K562 (cell line): Measurements from ENCODE around the gene ZFAND6. TPM values are rescaled to one million over a fixed set of nuclear protein-coding genes. Genes with fewer than 3 reads are reported as not detected.

ENCODE experiments used
- BRF2 ChIP-seq: IDR thresholded peaks from 3 replicates; pipeline ENCODE4 v1.6.1; 2011; ENCODE audit warnings: borderline replicate concordance, mild to moderate bottlenecking; ENCODE audit not compliant: insufficient read length, insufficient read depth
- CBX3 ChIP-seq, 2 experiments: IDR thresholded peaks; 1 replicate in 1 of 2; 2 replicates in 1 of 2; pipeline ENCODE4 v1.6.1; 2012; ENCODE audit warnings: inconsistent platforms in 2 of 2, low read length in 2 of 2, borderline replicate concordance in 1 of 2, control low read depth in 1 of 2
- CHD2 ChIP-seq: IDR thresholded peaks from 2 replicates; pipeline ENCODE4 v1.6.1; 2011; ENCODE audit warnings: low read depth, low read length
- CSDE1 ChIP-seq, 2 experiments: fragments of 450-650 bp; IDR thresholded peaks; 2 replicates each; pipeline ENCODE4 v1.6.1; 2016; ENCODE audit warnings: mild to moderate bottlenecking in 1 of 2
- EZH2 ChIP-seq: IDR thresholded peaks from 2 replicates; pipeline ENCODE4 v1.6.1; 2012; ENCODE audit warnings: low read depth, mild to moderate bottlenecking, inconsistent platforms, low read length, borderline replicate concordance
- GATA2 ChIP-seq: sonication (generic); formaldehyde crosslinking; IDR thresholded peaks from 2 replicates; pipeline ENCODE4 v1.4.0; 2020; ENCODE audit warnings: mild to moderate bottlenecking, missing genetic modification reagents
- GTF2A2 ChIP-seq: IDR thresholded peaks from 2 replicates; pipeline ENCODE4 v1.6.1; 2016; ENCODE audit warnings: mild to moderate bottlenecking, missing genetic modification characterization, missing compliant biosample characterization
- JUND ChIP-seq, 2 experiments: IDR thresholded peaks; 2 replicates in 1 of 2; 3 replicates in 1 of 2; pipeline ENCODE4 v1.6.1; 2011; ENCODE audit warnings: borderline replicate concordance in 2 of 2, low read depth in 2 of 2, low read length in 2 of 2, improper control_type of control experiment in 1 of 2, missing biosample characterization in 1 of 2, missing genetic modification characterization in 1 of 2, missing genetic modification reagents in 1 of 2
- KAT7 ChIP-seq: sonication (generic); formaldehyde crosslinking; IDR thresholded peaks from 2 replicates; pipeline ENCODE4 v1.8.0; 2022; ENCODE audit warnings: missing genetic modification reagents, mild to moderate bottlenecking, borderline replicate concordance
- MTF1 ChIP-seq: fragments of 250-450 bp; sonication (Bioruptor Pico); IDR thresholded peaks from 2 replicates; pipeline ENCODE4 v1.9.0; 2021; ENCODE audit warnings: moderate library complexity, mild to moderate bottlenecking, inconsistent platforms, borderline replicate concordance
- NBN ChIP-seq: fragments of 450-650 bp; IDR thresholded peaks from 2 replicates; pipeline ENCODE4 v1.6.1; 2016; ENCODE audit warnings: low read depth, mild to moderate bottlenecking
- NR1H2 ChIP-seq: sonication (generic); formaldehyde crosslinking; IDR thresholded peaks from 2 replicates; pipeline ENCODE4 v1.4.0; 2020; ENCODE audit warnings: mild to moderate bottlenecking, missing genetic modification reagents
- NR3C1 ChIP-seq: sonication (generic); formaldehyde crosslinking; IDR thresholded peaks from 2 replicates; pipeline ENCODE4 v1.8.1; 2022; ENCODE audit warnings: missing genetic modification reagents
- POLR2B ChIP-seq: fragments of 450-650 bp; IDR thresholded peaks from 2 replicates; pipeline ENCODE4 v1.6.1; 2018; ENCODE audit warnings: low read depth; ENCODE audit not compliant: partially characterized antibody
- PTTG1 ChIP-seq: fragments of 450-650 bp; IDR thresholded peaks from 2 replicates; pipeline ENCODE4 v1.6.1; 2016; ENCODE audit warnings: low read depth, mild to moderate bottlenecking, missing genetic modification characterization, missing compliant biosample characterization
- SIN3A ChIP-seq, 2 experiments: fragments of 150-350 bp in 1 of 2; IDR thresholded peaks; 2 replicates each; pipeline ENCODE4 v1.6.1; 2011 to 2016; ENCODE audit warnings: borderline replicate concordance in 2 of 2, low read depth in 2 of 2, low read length in 2 of 2, mild to moderate bottlenecking in 2 of 2, moderate library complexity in 2 of 2; ENCODE audit not compliant: control insufficient read depth in 1 of 2
- SNRNP70 ChIP-seq: fragments of 200-400 bp; formaldehyde crosslinking; optimal IDR thresholded peaks from 2 replicates; pipeline ENCODE3; 2017; ENCODE audit warnings: low read depth, low read length
- TRIM24 ChIP-seq, 2 experiments: fragments of 450-650 bp; IDR thresholded peaks; 2 replicates each; pipeline ENCODE4 v1.6.1; 2016
- VEZF1 ChIP-seq: fragments of 200-800 bp; sonication (Bioruptor generic); IDR thresholded peaks from 2 replicates; pipeline ENCODE4 v1.6.1; 2017; ENCODE audit warnings: missing genetic modification characterization, missing compliant biosample characterization
- ZBTB1 ChIP-seq: sonication (generic); formaldehyde crosslinking; IDR thresholded peaks from 2 replicates; pipeline ENCODE4 v1.8.1; 2023; ENCODE audit warnings: missing genetic modification reagents, low read depth, mild to moderate bottlenecking, borderline replicate concordance
- ZBTB17 ChIP-seq: fragments of 450-650 bp; formaldehyde crosslinking; IDR thresholded peaks from 2 replicates; pipeline ENCODE4 v1.4.0; 2020; ENCODE audit warnings: mild to moderate bottlenecking
- ZBTB33 ChIP-seq: sonication (generic); formaldehyde crosslinking; IDR thresholded peaks from 2 replicates; pipeline ENCODE4 v1.8.1; 2023; ENCODE audit warnings: mild to moderate bottlenecking, missing genetic modification reagents
- ZNF239 ChIP-seq: fragments of 250-450 bp; sonication (Bioruptor Pico); IDR thresholded peaks from 2 replicates; pipeline ENCODE4 v1.4.0; 2020; ENCODE audit warnings: mild to moderate bottlenecking
- ZNF3 ChIP-seq: fragments of 250-450 bp; sonication (Bioruptor Pico); IDR thresholded peaks from 2 replicates; pipeline ENCODE4 v1.5.0; 2021; ENCODE audit warnings: mild to moderate bottlenecking, moderate library complexity
- ZNF780A ChIP-seq: fragments of 250-450 bp; sonication (Bioruptor Pico); IDR thresholded peaks from 2 replicates; pipeline ENCODE4 v1.5.0; 2021; ENCODE audit warnings: mild to moderate bottlenecking
- polyA plus RNA-seq, 8 experiments: library from polyadenylated mRNA; depleted of rRNA in 4 of 8; stranded (reverse) in 5 of 8; unstranded in 3 of 8; fragments of >200 nt; fragmentation: Nextera tagmentation in 2 of 8; fragmentation: Illumina TruSeq in 1 of 8; extraction: Ambion mirVana in 2 of 8; extraction: Trizol in 1 of 8; gene quantifications; 2 replicates each; pipeline versions ENCODE4 v1.2.1 to v1.2.3, GENCODE V29; 2011 to 2014; ENCODE audit warnings: inconsistent platforms in 1 of 8, missing spikeins in 1 of 8
- total RNA-seq, 7 experiments: library from RNA; depleted of rRNA in 6 of 7; stranded (reverse); fragments of >200 nt in 6 of 7; fragmentation: Illumina TruSeq in 2 of 7; extraction: Trizol in 2 of 7; gene quantifications; 2 replicates each; pipeline versions ENCODE4 v1.2.1 to v1.2.3, GENCODE V29; 2011 to 2021; ENCODE audit warnings: low replicate concordance in 1 of 7

The ZFAND6 gene
- total and polyA plus RNA-seq, 9 of the 15 experiments (the other 6 are each of a cell fraction or from before 2014, with no cell fraction given) = 53.9 to 206 (median 88.9) TPM

- TF ChIP-seq TRIM24 (IDR thresholded peaks at IDR 0.05) = no peak
- TF ChIP-seq ZNF3 (CRISPR knock-in tag) = no peak
- no peak for TF ChIP-seq SIN3A (IDR thresholded peaks at IDR 0.05; ENCODE audit: borderline replicate concordance in 2 of 2, control insufficient read depth in 1 of 2, low read depth in 2 of 2, low read length in 2 of 2)
- no peak for TF ChIP-seq PTTG1 (tag)
- no peak for TF ChIP-seq JUND (IDR thresholded peaks at IDR 0.05; ENCODE audit: borderline replicate concordance, low read depth, low read length)
- TF ChIP-seq JUND (tag; IDR thresholded peaks at IDR 0.05; ENCODE audit: borderline replicate concordance, low read depth, low read length) = no peak
- TF ChIP-seq NR1H2 = no peak
- TF ChIP-seq BRF2 = no peak
- no peak for TF ChIP-seq GATA2 (CRISPR knock-in tag)
- no peak for TF ChIP-seq ZNF780A
- TF ChIP-seq CBX3 (IDR thresholded peaks at IDR 0.05; ENCODE audit: borderline replicate concordance in 1 of 2, low read length in 2 of 2) = no peak
- TF ChIP-seq ZBTB33 (CRISPR knock-in tag) = no peak
- TF ChIP-seq VEZF1 (CRISPR knock-in tag) = peak; percentile 16; the same call in 1 of the 2 replicates
- TF ChIP-seq POLR2B = no peak
- no peak for TF ChIP-seq CSDE1 (IDR thresholded peaks at IDR 0.05)
- TF ChIP-seq NBN = no peak
- TF ChIP-seq GTF2A2 (tag) = no peak
- TF ChIP-seq EZH2 = no peak
- no peak for TF ChIP-seq ZNF239 (CRISPR knock-in tag)
- TF ChIP-seq MTF1 (CRISPR knock-in tag) = no peak
- no peak for TF ChIP-seq SNRNP70
- no peak for TF ChIP-seq KAT7 (CRISPR knock-in tag)
- TF ChIP-seq ZBTB17 (CRISPR knock-in tag) = no peak
- TF ChIP-seq NR3C1 (CRISPR knock-in tag) = no peak
- no peak for TF ChIP-seq ZBTB1 (CRISPR knock-in tag)
- TF ChIP-seq CHD2 = peak; percentile 38; the same call in 1 of the 2 replicates
Measured at GRCh38 chr15:80072285-80072994, 13.0 kb downstream of the ZFAND6 start (continued).
